Mucosa of descending colon (tissue), 3 donors: ENCODE results near the gene RTN1. TPM values are rescaled to one million over a fixed set of nuclear protein-coding genes. Genes with fewer than 3 reads are reported as not detected.

Experiments used
- ATAC-seq: fragments of 200-7000 bp; cut with Tn5 transposase; one replicate; pipeline ENCODE4 v1.9.1; 2020; ENCODE audit warnings: mild to moderate bottlenecking, moderate library complexity
- DNase-seq, 3 donors: peaks; one replicate each; pipeline ENCODE4 v3.0.0-alpha.2; 2020
- H3K36me3 ChIP-seq: fragments of 200-600 bp; one replicate; pipeline ENCODE4 v1.8.0; 2021; ENCODE audit warnings: low read depth, mild to moderate bottlenecking
- H3K4me1 ChIP-seq: fragments of 200-600 bp; one replicate; pipeline ENCODE4 v1.8.0; 2021; ENCODE audit warnings: low read depth, mild to moderate bottlenecking
- H3K4me3 ChIP-seq: fragments of 200-600 bp; one replicate; pipeline ENCODE4 v1.8.0; 2021; ENCODE audit warnings: mild to moderate bottlenecking
- H3K9me3 ChIP-seq: fragments of 200-600 bp; one replicate; pipeline ENCODE4 v1.8.0; 2021; ENCODE audit warnings: mild to moderate bottlenecking
- intact Hi-C, 2 donors: fragments of 100-400 bp; cut with DNase I in 1 of 2; cut with micrococcal nuclease in 1 of 2; formaldehyde crosslinking; loops; one replicate each; pipeline versions ENCODE4 v1.11.0 to v1.11.1; 2022; cut with DNase I, micrococcal nuclease
- total RNA-seq, 3 donors: library from RNA; stranded (reverse); fragmentation: NEBNext Ultra II Directional in 2 of 3; extraction: Animal tissue kit (Norgen Biotek cat#: 25700) in 2 of 3; gene quantifications; one replicate each; pipeline versions ENCODE4 v1.2.1 to v1.2.4, GENCODE V29; 2021 to 2023
- TF ChIP-seq, protein P1 (sequence below): fragments of 200-600 bp; IDR thresholded peaks from one replicate; pipeline ENCODE4 v1.8.0; 2022; ENCODE audit warnings: antibody characterized with exemption, mild to moderate bottlenecking
- donor health status: DM: no; HTN: no; CAD: no; lungs with moderate emphysema.
- donor health status: DM: no; HTN: no; CAD: no.
- donor health status: DM: no; HTN: yes; CAD: no.

Gene RTN1
- total RNA-seq, 3 donors from 2014 or later, result 1.2 to 15.9 (median 3.8) TPM

DNA sequence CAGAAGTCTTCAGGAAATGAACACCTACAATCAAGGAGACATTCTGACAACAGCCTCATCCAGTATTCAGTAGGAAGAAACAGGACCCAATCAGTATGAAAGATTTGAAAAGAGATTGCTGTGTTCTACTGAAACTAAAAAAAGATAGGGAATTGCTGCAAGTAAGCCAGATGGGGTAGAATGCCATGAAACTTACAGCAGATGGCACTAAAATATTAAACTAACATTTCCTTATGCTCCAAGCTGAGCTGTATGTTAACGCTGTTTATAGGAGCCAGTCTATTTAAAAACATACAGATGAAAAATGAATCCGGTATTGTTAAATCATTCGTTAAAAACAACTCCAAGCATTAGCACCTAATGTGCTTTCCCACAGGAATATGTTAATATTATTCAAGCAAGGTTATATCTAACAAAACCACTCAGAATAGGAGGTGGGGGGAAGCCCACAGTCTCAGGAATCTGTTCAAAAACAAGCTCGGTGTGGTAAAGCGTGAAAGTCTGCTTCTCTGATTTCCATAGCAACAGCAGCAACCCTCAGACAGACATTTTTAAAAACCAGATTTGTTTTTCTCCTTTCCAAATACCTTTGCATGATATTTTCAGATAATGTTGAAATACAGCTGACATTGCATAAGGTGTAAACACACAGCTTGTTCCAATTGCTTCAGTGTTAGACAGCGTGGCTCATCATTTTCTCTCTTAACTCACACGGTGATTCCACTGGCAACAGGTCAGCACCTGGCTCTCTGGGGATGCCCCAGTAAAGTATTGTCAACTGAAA is 162.6 kb downstream of the RTN1 start:
- DNase-seq (no peak), ATAC-seq (peak; percentile 35)
- Histone ChIP-seq H3K36me3 (no peaks in the 10 kb centered on the region), H3K4me1 (peaks cover 6% of the 10 kb centered on the region), H3K9me3 (no peaks in the 10 kb centered on the region), H3K4me3 (no peak overlapping the region)
- intact Hi-C loops, result no loop called here
- TF ChIP-seq, protein P1, sequence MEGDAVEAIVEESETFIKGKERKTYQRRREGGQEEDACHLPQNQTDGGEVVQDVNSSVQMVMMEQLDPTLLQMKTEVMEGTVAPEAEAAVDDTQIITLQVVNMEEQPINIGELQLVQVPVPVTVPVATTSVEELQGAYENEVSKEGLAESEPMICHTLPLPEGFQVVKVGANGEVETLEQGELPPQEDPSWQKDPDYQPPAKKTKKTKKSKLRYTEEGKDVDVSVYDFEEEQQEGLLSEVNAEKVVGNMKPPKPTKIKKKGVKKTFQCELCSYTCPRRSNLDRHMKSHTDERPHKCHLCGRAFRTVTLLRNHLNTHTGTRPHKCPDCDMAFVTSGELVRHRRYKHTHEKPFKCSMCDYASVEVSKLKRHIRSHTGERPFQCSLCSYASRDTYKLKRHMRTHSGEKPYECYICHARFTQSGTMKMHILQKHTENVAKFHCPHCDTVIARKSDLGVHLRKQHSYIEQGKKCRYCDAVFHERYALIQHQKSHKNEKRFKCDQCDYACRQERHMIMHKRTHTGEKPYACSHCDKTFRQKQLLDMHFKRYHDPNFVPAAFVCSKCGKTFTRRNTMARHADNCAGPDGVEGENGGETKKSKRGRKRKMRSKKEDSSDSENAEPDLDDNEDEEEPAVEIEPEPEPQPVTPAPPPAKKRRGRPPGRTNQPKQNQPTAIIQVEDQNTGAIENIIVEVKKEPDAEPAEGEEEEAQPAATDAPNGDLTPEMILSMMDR, result no peak

DNA sequence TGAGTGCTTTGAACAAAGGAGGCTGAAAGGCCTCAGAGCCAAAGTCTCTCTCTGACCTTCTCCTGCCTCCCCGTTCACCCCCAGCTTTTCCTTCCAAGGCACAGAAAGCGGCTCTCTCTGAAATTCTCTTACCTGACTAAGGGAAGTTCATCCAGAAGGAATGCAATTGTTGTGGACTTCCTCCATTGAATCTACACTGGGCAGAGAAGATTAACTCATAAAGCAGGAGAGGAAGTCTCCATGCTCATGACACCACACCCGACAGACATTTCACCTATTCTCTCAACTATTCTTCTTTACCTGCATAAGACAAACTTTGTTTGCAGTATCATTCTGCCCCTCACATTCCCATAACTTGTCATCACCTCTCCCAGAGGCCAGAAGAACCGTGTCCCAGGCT is 164.7 kb downstream of the RTN1 start:
- intact Hi-C loops, result no loop called here
- ATAC-seq (peak; percentile 65), DNase-seq (no peak)
- Histone ChIP-seq H3K36me3 (no peaks in the 10 kb centered on the region), H3K4me3 (no peak overlapping the region), H3K4me1 (peaks cover 6% of the 10 kb centered on the region), H3K9me3 (no peaks in the 10 kb centered on the region)
- TF ChIP-seq, protein P1, result no peak

DNA sequence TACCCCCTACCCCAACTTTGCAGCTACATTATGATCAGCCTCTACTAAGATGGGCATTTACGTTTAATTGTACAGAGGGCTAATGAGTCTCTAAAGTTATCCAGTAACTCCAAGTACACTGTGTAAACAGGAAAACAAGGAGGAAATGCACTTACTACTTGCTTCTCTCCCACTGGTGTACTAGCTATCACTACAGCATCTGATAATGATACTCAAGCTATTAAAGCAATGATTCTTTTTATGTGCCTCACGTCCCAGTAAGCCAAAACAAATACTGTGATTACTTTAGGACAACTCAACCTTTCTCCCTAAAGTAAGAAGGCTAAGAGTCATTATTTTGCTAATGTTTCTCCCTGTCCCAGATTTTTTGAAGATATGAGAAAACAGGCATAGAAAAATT is 165.3 kb downstream of the RTN1 start:
- no peak for DNase-seq
- Histone ChIP-seq H3K4me1 (peaks cover 6% of the 10 kb centered on the region), H3K9me3 (no peaks in the 10 kb centered on the region), H3K36me3 (no peaks in the 10 kb centered on the region), H3K4me3 (no peak overlapping the region)
- peak; percentile 43 for ATAC-seq
- intact Hi-C loops, result no loop called here
- TF ChIP-seq, protein P1, result no peak

DNA sequence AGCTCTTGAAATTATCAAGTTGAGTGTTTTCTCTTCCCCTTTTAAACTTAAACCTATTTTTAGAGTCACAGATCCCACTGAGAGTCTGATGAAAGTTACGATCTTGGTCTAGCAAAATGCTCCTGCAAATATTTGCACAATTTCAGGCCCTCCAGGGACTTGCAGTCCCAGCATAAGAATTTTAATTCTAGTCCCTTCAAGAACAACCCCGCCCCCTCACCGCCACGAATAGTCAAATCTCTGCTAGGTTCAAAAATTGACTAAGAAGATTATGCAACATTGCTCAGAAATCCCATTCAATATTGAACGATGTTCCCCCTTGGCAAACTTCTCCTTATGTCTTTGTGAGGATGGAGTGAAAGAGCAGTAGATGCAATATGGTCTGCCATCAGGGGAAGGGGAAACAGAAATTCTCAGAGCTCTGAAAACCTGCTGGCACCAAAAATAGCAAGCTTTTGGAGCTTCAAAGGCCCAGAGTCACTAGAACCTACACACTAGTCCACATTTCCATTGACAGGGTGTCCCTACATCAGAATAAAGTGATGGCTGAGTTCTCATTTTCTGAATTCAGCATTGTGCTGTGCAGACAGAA is 166.4 kb downstream of the RTN1 start:
- ATAC-seq, result no peak
- intact Hi-C loops, result no loop called here
- Histone ChIP-seq H3K9me3 (no peaks in the 10 kb centered on the region), H3K4me1 (peaks cover 6% of the 10 kb centered on the region), H3K36me3 (no peaks in the 10 kb centered on the region), H3K4me3 (no peak overlapping the region)
- TF ChIP-seq, protein P1, result no peak
- no peak for DNase-seq

DNA sequence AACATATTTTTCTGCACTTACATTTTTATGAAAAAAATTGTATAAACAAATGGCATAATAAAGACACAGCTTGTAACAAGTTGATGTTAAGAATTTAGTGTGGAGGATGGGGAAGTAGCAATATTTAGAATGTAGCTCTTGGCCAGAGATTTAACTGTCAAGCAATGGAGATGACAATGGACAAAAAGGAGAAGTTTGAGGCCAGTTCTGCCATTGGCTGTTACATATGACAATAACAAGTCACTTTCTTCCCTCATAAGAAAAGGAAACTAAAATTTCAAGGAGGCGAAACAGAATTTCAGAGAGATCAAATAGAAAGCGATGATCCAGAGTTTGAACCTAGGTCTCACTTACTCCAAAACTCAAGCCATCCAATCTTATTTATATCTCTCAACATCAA is 171.1 kb downstream of the RTN1 start:
- DNase-seq (no peak), ATAC-seq (no peak)
- TF ChIP-seq, protein P1, result no peak
- Histone ChIP-seq H3K36me3 (no peaks in the 10 kb centered on the region), H3K4me1 (no peaks in the 10 kb centered on the region), H3K4me3 (no peak overlapping the region), H3K9me3 (no peaks in the 10 kb centered on the region)
- intact Hi-C loops, result no loop called here
